ENCODE results near the gene TCF23.
"Not testable (repeated sequence)": the region's sequence is repeated elsewhere in the genome, so short reads cannot be mapped to it uniquely, and the experiment has no call there.

TCF23 gene

DNA sequence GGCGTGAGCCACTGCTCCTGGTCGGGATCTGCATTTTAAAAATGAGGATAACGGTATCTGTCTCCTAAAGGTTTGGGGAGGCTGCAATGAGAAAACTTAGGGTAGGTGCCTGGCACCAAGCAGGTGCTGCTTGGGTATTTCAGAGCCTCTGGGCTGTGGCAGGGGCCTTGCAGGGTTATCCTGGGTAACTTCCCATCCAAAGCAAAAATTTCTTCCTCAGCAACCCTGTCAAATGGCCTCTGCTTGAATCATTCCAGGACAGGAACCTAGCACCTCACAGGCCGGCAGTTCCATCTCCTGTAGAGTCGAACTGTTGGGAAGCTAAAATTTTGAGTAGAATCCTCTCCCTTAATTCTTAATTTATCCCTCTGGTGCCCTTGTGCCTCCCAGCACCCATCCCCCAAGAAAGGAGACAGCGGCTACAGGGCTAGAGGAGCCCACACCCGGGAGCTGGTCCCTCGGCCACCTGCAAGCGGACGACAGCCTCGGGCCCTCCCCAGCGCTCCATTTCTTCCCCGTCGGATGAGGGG is 30.7 kb upstream of the TCF23 start:
- H3K9me3 ChIP-seq (ENCODE audit: control insufficient read depth in 1 of 2, low read length in 2 of 2), result no peaks in the 10 kb centered on the region
- peaks cover 5 to 14% of the 10 kb centered on the region in 2 donors for H3K4me1 ChIP-seq (ENCODE audit: control insufficient read depth in 1 of 2, insufficient read depth in 2 of 2, low read length in 2 of 2)
- peaks cover 12% of the 10 kb centered on the region in 2 donors for H3K27me3 ChIP-seq (ENCODE audit: control insufficient read depth in 1 of 2, insufficient read depth in 2 of 2, low read length in 2 of 2)
- peak overlapping the region; percentile 37 to 58 for H3K4me3 ChIP-seq (ENCODE audit: low read depth in 1 of 2, low read length in 2 of 2)
- H3K27ac ChIP-seq (ENCODE audit: low read depth, low read length), result no peak overlapping the region
- no peaks in the 10 kb centered on the region for H3K36me3 ChIP-seq (ENCODE audit: control insufficient read depth in 1 of 2, insufficient read depth in 2 of 2, low read length in 2 of 2)
- no peak overlapping the region for H3K9ac ChIP-seq (ENCODE audit: low read depth in 1 of 2, low read length in 2 of 2)

DNA sequence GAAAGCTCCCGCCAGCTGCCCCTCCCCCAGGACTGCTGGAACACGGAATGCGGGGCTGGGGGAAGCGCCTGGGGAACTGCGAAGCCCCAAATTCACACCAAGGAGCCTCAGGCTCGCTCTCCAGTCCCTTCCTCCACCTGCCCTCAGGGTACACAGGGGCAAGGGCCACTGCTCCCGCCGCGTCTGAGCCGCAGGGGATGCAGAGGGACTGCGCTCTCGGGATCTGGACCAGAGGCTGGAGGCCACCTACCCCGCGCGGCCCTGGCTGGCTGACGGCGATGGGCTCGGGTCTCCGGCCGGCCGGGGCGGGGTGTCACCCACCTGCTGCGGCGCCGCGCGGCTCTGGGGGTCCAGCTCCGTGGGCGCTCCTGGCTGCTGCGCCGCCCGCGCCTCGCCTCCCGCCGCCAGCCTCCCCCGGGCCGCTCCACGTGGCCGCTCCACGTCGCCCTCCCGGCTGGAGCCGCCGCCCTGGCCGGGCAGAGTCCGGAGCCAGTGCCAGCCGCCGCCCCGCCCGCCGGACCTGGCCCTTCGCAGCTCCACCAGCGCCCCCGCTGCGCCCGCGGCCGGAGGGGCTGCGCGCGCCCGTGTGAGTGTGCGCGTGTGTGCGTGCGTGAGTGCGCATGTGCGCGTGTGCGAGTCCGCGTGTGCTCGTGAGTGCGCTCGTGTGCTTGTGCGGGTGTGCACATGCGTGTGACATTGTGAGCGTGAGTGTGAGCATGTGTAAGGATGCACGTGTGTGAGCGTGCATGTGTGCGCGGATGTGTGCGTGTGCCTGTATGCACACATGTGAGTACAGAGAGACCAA is 30.1 kb upstream of the TCF23 start, which contains the start of gene CGREF1:
TSS of gene CGREF1 (minus strand) at position 604 of the 805 bp plus-strand sequence. CDS start 14,762 bp downstream, outside the sequence.
- no peak within 1 kb of the TSS for H3K9ac ChIP-seq (ENCODE audit: low read depth in 1 of 2, low read length in 2 of 2)
- peaks cover 12% of the 10 kb centered on the region in 2 donors for H3K27me3 ChIP-seq (ENCODE audit: control insufficient read depth in 1 of 2, insufficient read depth in 2 of 2, low read length in 2 of 2)
- H3K27ac ChIP-seq (ENCODE audit: low read depth, low read length), result no peak within 1 kb of the TSS
- H3K9me3 ChIP-seq (ENCODE audit: control insufficient read depth in 1 of 2, low read length in 2 of 2), result no peaks in the 10 kb centered on the region
- H3K4me1 ChIP-seq (ENCODE audit: control insufficient read depth in 1 of 2, insufficient read depth in 2 of 2, low read length in 2 of 2), result peaks cover 9 to 20% of the 10 kb centered on the region in 2 donors
- H3K4me3 ChIP-seq (ENCODE audit: low read depth in 1 of 2, low read length in 2 of 2), result peak within 1 kb of the TSS; percentile 64 to 75
- no peaks in the 10 kb centered on the region for H3K36me3 ChIP-seq (ENCODE audit: control insufficient read depth in 1 of 2, insufficient read depth in 2 of 2, low read length in 2 of 2)

DNA sequence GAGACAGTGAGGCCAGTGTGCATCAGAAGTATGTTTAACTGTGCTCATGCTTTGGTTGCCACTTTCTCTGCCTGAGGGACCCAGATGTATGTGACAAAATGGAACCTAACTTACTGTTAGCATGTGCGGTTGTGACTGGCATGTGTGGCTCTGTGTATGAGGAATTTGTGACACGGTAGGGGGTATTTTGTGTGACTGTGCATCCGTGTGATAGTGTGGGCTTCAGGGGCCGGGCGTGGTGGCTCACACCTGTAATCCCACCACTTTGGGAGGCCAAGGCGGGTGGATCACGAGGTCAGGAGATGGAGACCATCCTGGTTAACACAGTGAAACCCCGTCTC is 29.5 kb upstream of the TCF23 start:
- not testable (repeated sequence) for H3K36me3 ChIP-seq (ENCODE audit: control insufficient read depth in 1 of 2, insufficient read depth in 2 of 2, low read length in 2 of 2); H3K9me3 ChIP-seq (ENCODE audit: control insufficient read depth in 1 of 2, low read length in 2 of 2); H3K9ac ChIP-seq (ENCODE audit: low read depth in 1 of 2, low read length in 2 of 2); H3K27ac ChIP-seq (ENCODE audit: low read depth, low read length)
- H3K4me1 ChIP-seq (ENCODE audit: control insufficient read depth in 1 of 2, insufficient read depth in 2 of 2, low read length in 2 of 2), result peaks cover 9 to 25% of the 10 kb centered on the region in 2 donors
- peak overlapping the region; percentile 64 to 75 for H3K4me3 ChIP-seq (ENCODE audit: low read depth in 1 of 2, low read length in 2 of 2)
- peaks cover 12% of the 10 kb centered on the region in 2 donors for H3K27me3 ChIP-seq (ENCODE audit: control insufficient read depth in 1 of 2, insufficient read depth in 2 of 2, low read length in 2 of 2)

DNA sequence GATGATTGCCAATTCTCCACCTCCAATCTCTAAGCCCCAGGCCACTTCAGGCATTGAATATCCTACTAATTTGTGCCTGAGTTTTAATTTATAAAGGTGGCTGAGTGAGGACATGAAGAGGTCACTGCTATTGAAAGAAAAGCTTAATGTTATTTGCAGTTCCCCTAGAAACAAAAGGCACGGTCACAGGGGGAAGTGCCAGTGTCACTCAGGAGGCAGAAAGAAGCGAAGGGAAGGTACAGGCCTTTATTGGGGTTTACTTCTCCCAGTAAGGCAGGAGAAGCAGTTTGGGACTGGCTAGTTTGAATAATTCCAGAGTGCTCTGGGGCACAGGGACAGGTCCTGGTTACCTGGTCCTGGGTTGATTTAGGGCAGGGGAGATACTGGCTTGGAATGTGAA is 26.9 kb upstream of the TCF23 start:
- H3K9ac ChIP-seq (ENCODE audit: low read depth in 1 of 2, low read length in 2 of 2), result no peak overlapping the region
- H3K27ac ChIP-seq (ENCODE audit: low read depth, low read length), result no peak overlapping the region
- peaks cover 12% of the 10 kb centered on the region in 2 donors for H3K27me3 ChIP-seq (ENCODE audit: control insufficient read depth in 1 of 2, insufficient read depth in 2 of 2, low read length in 2 of 2)
- H3K4me1 ChIP-seq (ENCODE audit: control insufficient read depth in 1 of 2, insufficient read depth in 2 of 2, low read length in 2 of 2), result peaks cover 9 to 27% of the 10 kb centered on the region in 2 donors
- no peak overlapping the region for H3K4me3 ChIP-seq (ENCODE audit: low read depth in 1 of 2, low read length in 2 of 2)
- H3K36me3 ChIP-seq (ENCODE audit: control insufficient read depth in 1 of 2, insufficient read depth in 2 of 2, low read length in 2 of 2), result no peaks in the 10 kb centered on the region
- H3K9me3 ChIP-seq (ENCODE audit: control insufficient read depth in 1 of 2, low read length in 2 of 2), result no peaks in the 10 kb centered on the region

DNA sequence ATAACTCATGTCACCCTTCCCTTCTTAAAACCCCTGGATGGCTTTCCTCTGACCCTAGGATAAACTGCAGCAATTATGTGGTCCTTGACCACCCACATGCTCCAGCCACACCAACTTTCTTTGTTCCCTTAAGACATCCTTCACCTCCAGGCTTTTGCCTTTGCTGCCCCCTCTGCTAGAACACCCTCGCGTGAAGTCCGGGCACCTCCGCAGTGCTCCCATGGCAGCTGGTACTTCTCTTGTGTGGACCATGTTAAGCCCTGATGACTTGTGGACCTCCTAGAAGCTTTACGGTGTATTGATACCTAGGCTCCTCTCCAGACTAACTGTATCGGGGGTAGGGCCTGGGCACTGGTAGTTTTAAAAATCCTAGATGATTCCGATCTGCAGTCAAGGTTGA is 26.0 kb upstream of the TCF23 start:
- H3K36me3 ChIP-seq (ENCODE audit: control insufficient read depth in 1 of 2, insufficient read depth in 2 of 2, low read length in 2 of 2), result no peaks in the 10 kb centered on the region
- H3K27me3 ChIP-seq (ENCODE audit: control insufficient read depth in 1 of 2, insufficient read depth in 2 of 2, low read length in 2 of 2), result peaks cover 12% of the 10 kb centered on the region in 2 donors
- H3K4me3 ChIP-seq (ENCODE audit: low read depth in 1 of 2, low read length in 2 of 2), result peak overlapping the region; percentile 74 to 89
- H3K9me3 ChIP-seq (ENCODE audit: control insufficient read depth in 1 of 2, low read length in 2 of 2), result no peaks in the 10 kb centered on the region
- H3K4me1 ChIP-seq (ENCODE audit: control insufficient read depth in 1 of 2, insufficient read depth in 2 of 2, low read length in 2 of 2), result peaks cover 9 to 27% of the 10 kb centered on the region in 2 donors
- no peak overlapping the region for H3K27ac ChIP-seq (ENCODE audit: low read depth, low read length)
- H3K9ac ChIP-seq (ENCODE audit: low read depth in 1 of 2, low read length in 2 of 2), result peak overlapping the region in 1 of 2 donors; percentile 63

DNA sequence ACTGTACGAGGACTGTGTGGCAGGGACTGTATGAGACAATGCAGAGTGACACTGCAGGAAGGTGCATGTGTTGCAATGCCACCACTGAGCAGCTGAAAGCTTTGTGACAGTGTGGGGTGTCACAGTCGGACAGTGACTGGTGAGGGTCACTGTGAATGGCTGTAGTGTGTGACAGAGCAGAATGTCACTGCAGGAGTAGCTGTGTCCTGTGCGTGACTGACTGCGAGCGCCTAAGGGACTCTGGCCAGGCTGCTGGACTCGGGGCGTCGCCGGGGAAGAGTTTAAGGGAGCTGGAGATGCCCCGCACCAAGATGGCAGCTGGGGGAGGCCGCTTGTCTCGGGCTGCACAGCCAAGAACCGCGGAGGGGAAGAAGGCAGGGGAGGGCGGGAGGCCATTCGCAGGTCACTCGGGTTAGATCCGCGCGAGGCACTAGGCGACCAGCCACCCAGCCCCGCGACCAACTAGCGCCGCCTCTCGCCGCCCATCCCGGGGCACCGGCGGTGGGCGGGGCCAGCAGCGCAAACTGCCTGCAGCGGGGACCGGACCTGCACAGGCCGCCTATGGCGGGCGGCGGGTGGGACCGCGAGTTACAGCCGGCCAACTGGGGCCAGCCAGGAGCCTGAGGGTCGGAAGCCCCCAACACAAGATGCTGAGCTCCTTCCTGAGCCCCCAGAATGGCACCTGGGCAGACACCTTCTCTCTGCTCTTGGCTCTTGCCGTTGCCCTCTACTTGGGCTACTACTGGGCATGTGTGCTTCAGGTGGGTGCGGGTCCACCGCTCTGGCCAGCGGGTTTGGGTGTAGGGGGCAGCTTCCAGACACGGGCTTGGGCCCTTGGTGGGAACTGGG is 25.3 kb upstream of the TCF23 start, which contains the start of gene ABHD1:
TSS of gene ABHD1 (plus strand) at position 514 of the 849 bp plus-strand sequence. CDS start at position 648, 134 bp downstream.
- Histone ChIP-seq H3K9me3 (ENCODE audit: control insufficient read depth in 1 of 2, low read length in 2 of 2) (no peaks in the 10 kb centered on the region), H3K4me3 (ENCODE audit: low read depth in 1 of 2, low read length in 2 of 2) (peak within 1 kb of the TSS; percentile 74 to 89), H3K4me1 (ENCODE audit: control insufficient read depth in 1 of 2, insufficient read depth in 2 of 2, low read length in 2 of 2) (peaks cover 9 to 24% of the 10 kb centered on the region in 2 donors), H3K36me3 (ENCODE audit: control insufficient read depth in 1 of 2, insufficient read depth in 2 of 2, low read length in 2 of 2) (no peaks in the 10 kb centered on the region), H3K9ac (ENCODE audit: low read depth in 1 of 2, low read length in 2 of 2) (peak within 1 kb of the TSS; percentile 41 to 63), H3K27ac (ENCODE audit: low read depth, low read length) (peak within 1 kb of the TSS; percentile 4), H3K27me3 (ENCODE audit: control insufficient read depth in 1 of 2, insufficient read depth in 2 of 2, low read length in 2 of 2) (peaks cover 5 to 8% of the 10 kb centered on the region in 2 donors)

- H3K27me3 ChIP-seq (ENCODE audit: control insufficient read depth in 1 of 2, insufficient read depth in 2 of 2, low read length in 2 of 2), result peaks cover 0 to under 1% of the 10 kb centered on the region in 2 donors
- H3K4me3 ChIP-seq (ENCODE audit: low read depth in 1 of 2, low read length in 2 of 2), result no peak overlapping the region
- no peaks in the 10 kb centered on the region for H3K9me3 ChIP-seq (ENCODE audit: control insufficient read depth in 1 of 2, low read length in 2 of 2)
- no peak overlapping the region for H3K27ac ChIP-seq (ENCODE audit: low read depth, low read length)
- H3K36me3 ChIP-seq (ENCODE audit: control insufficient read depth in 1 of 2, insufficient read depth in 2 of 2, low read length in 2 of 2), result peaks cover 2 to 13% of the 10 kb centered on the region in 2 donors
- no peak overlapping the region for H3K9ac ChIP-seq (ENCODE audit: low read depth in 1 of 2, low read length in 2 of 2)
- peaks cover 5 to 18% of the 10 kb centered on the region in 2 donors for H3K4me1 ChIP-seq (ENCODE audit: control insufficient read depth in 1 of 2, insufficient read depth in 2 of 2, low read length in 2 of 2)
These were observed 23.7 kb upstream of the TCF23 start for GRCh38 chr2:27125104-27125503.

- H3K9ac ChIP-seq (ENCODE audit: low read depth in 1 of 2, low read length in 2 of 2), result no peak overlapping the region
- no peaks in the 10 kb centered on the region for H3K9me3 ChIP-seq (ENCODE audit: control insufficient read depth in 1 of 2, low read length in 2 of 2)
- peaks cover 5 to 18% of the 10 kb centered on the region in 2 donors for H3K4me1 ChIP-seq (ENCODE audit: control insufficient read depth in 1 of 2, insufficient read depth in 2 of 2, low read length in 2 of 2)
- H3K27ac ChIP-seq (ENCODE audit: low read depth, low read length), result no peak overlapping the region
- H3K27me3 ChIP-seq (ENCODE audit: control insufficient read depth in 1 of 2, insufficient read depth in 2 of 2, low read length in 2 of 2), result no peaks in the 10 kb centered on the region
- H3K36me3 ChIP-seq (ENCODE audit: control insufficient read depth in 1 of 2, insufficient read depth in 2 of 2, low read length in 2 of 2), result peaks cover 8 to 25% of the 10 kb centered on the region in 2 donors
- no peak overlapping the region for H3K4me3 ChIP-seq (ENCODE audit: low read depth in 1 of 2, low read length in 2 of 2)
These were observed 22.5 kb upstream of the TCF23 start for GRCh38 chr2:27126252-27126710.

- no peaks in the 10 kb centered on the region for H3K27me3 ChIP-seq (ENCODE audit: control insufficient read depth in 1 of 2, insufficient read depth in 2 of 2, low read length in 2 of 2)
- no peak overlapping the region for H3K27ac ChIP-seq (ENCODE audit: low read depth, low read length)
- peaks cover 23 to 37% of the 10 kb centered on the region in 2 donors for H3K36me3 ChIP-seq (ENCODE audit: control insufficient read depth in 1 of 2, insufficient read depth in 2 of 2, low read length in 2 of 2)
- no peaks in the 10 kb centered on the region for H3K9me3 ChIP-seq (ENCODE audit: control insufficient read depth in 1 of 2, low read length in 2 of 2)
- H3K4me3 ChIP-seq (ENCODE audit: low read depth in 1 of 2, low read length in 2 of 2), result no peak overlapping the region
- H3K4me1 ChIP-seq (ENCODE audit: control insufficient read depth in 1 of 2, insufficient read depth in 2 of 2, low read length in 2 of 2), result peaks cover 10 to 19% of the 10 kb centered on the region in 2 donors
- no peak overlapping the region for H3K9ac ChIP-seq (ENCODE audit: low read depth in 1 of 2, low read length in 2 of 2)
These were observed 20.7 kb upstream of the TCF23 start for GRCh38 chr2:27127883-27128667.

Data from duodenal mucosa (tissue), 2 donors.